Right lobe of liver (tissue), 6 donors: ENCODE measurements around the gene CNTNAP1. TPM values are rescaled to one million over a fixed set of nuclear protein-coding genes. Genes with fewer than 3 reads are reported as not detected.

ENCODE experiments used
- ATAC-seq, 4 donors: fragments of 200-7000 bp; cut with Tn5 transposase; one replicate each; pipeline ENCODE4 v1.9.1; 2020; ENCODE audit warnings: mild to moderate bottlenecking in 4 of 4, moderate library complexity in 4 of 4
- DNase-seq, 3 donors: peaks; one replicate each; pipeline ENCODE4 v3.0.0-alpha.2; 2020
- H3K27ac ChIP-seq, 3 donors: fragments of 200-600 bp; one replicate each; pipeline ENCODE4 v1.8.0; 2022
- H3K27me3 ChIP-seq, 2 donors: fragments of 200-600 bp; one replicate each; pipeline ENCODE4 v1.8.0; 2022
- H3K36me3 ChIP-seq, 4 donors: fragments of 200-600 bp; sonication (generic) in 1 of 4; one replicate each; pipeline versions ENCODE4 v1.5.1 to v1.8.0; 2017 to 2022; ENCODE audit warnings: control low read depth in 1 of 4
- H3K4me1 ChIP-seq, 4 donors: fragments of 200-600 bp; sonication (generic) in 1 of 4; one replicate each; pipeline versions ENCODE4 v1.5.1 to v1.8.0; 2017 to 2022; ENCODE audit warnings: control low read depth in 1 of 4
- H3K4me3 ChIP-seq, 3 donors: fragments of 200-600 bp; one replicate each; pipeline ENCODE4 v1.8.0; 2022
- H3K9me3 ChIP-seq, 4 donors: fragments of 200-600 bp; sonication (generic) in 1 of 4; one replicate each; pipeline versions ENCODE4 v1.5.1 to v1.8.0; 2017 to 2022; ENCODE audit warnings: control low read depth in 1 of 4
- CTCF ChIP-seq, 4 donors: fragments of 200-600 bp in 3 of 4; fragments of 450-650 bp in 1 of 4; IDR thresholded peaks; one replicate each; pipeline versions ENCODE4 v1.5.1 to v1.8.0; 2016 to 2022; ENCODE audit warnings: antibody characterized with exemption in 4 of 4, mild to moderate bottlenecking in 2 of 4
- POLR2A ChIP-seq: fragments of 450-650 bp; IDR thresholded peaks from one replicate; pipeline ENCODE4 v1.6.1; 2017; ENCODE audit warnings: antibody characterized with exemption, mild to moderate bottlenecking
- WGBS: methylation state at CpG from one replicate; pipeline ENCODE4 v1.1.6; 2018; ENCODE audit warnings: low coverage, low lambda C conversion rate; ENCODE audit not compliant: insufficient coverage; ENCODE audit errors: missing lambda C conversion rate; 5-methylcytosine and 5-hydroxymethylcytosine counted together
- intact Hi-C, 2 donors: fragments of 100-400 bp; cut with DNase I; formaldehyde crosslinking; loops; one replicate each; pipeline versions ENCODE4 v1.11.2 to v1.14.1; 2022
- total RNA-seq, 6 experiments: library from RNA; depleted of rRNA in 2 of 6; stranded (reverse); fragments of >200 nt in 2 of 6; fragmentation: NEBNext Ultra II Directional in 3 of 6; extraction: Animal tissue kit (Norgen Biotek cat#: 25700) in 3 of 6; gene quantifications; one replicate each; pipeline versions ENCODE4 v1.1.0 to v1.2.4, GENCODE V29; 2016 to 2023
- donor health status: DM: no; HTN: yes; CAD: no.
- donor health status: DM: no; HTN: no; CAD: no.
- donor health status: DM: no; HTN: no; CAD: no.
- donor health status: DM: no; HTN: yes; CAD: no.
- donor health status: DM: no; HTN: yes; CAD: no.

CNTNAP1 gene
- total RNA-seq, 6 experiments from 2014 or later = 0.42 to 1.8 (median 0.56) TPM

- H3K4me3 ChIP-seq = no peak overlapping the region
- no peak overlapping the region for H3K27ac ChIP-seq
- intact Hi-C loops = loop anchor here (10.0 kb wide), 2 partner anchors 73 to 103 kb away; no protein-coding TSS in a partner anchor
- DNase-seq (no peak), ATAC-seq (no peak)
- no peaks in the 10 kb centered on the region for H3K36me3 ChIP-seq
- 69% methylated on average over 10 of the region's 27 CpGs for WGBS
- H3K9me3 ChIP-seq = no peaks in the 10 kb centered on the region
- TF ChIP-seq CTCF (IDR thresholded peaks at IDR 0.05) (no peak), POLR2A (no peak)
- no peaks in the 10 kb centered on the region for H3K27me3 ChIP-seq
- H3K4me1 ChIP-seq = peaks cover 0 to 6% (median 0%) of the 10 kb centered on the region in 4 donors
Observed at GRCh38 chr17:42687707-42688320, 5.5 kb downstream of the CNTNAP1 start.

- no peak for ATAC-seq
- Histone ChIP-seq H3K9me3 (no peaks in the 10 kb centered on the region), H3K27ac (no peak overlapping the region), H3K4me1 (no peaks in the 10 kb centered on the region), H3K4me3 (no peak overlapping the region), H3K36me3 (no peaks in the 10 kb centered on the region), H3K27me3 (no peaks in the 10 kb centered on the region)
- TF ChIP-seq POLR2A (no peak), CTCF (IDR thresholded peaks at IDR 0.05) (no peak)
- 81% methylated on average over 6 of the region's 10 CpGs for WGBS
- intact Hi-C loops = no loop called here
- no peak for DNase-seq
Observed at GRCh38 chr17:42690596-42690995, 8.3 kb downstream of the CNTNAP1 start.

GRCh38 chr17:42691021-42691545, 8.8 kb downstream of the CNTNAP1 start:
- Histone ChIP-seq H3K27me3 (no peaks in the 10 kb centered on the region), H3K4me1 (no peaks in the 10 kb centered on the region), H3K36me3 (no peaks in the 10 kb centered on the region), H3K9me3 (no peaks in the 10 kb centered on the region), H3K4me3 (no peak overlapping the region), H3K27ac (no peak overlapping the region)
- WGBS = no CpG with 5 or more reads among the region's 12 CpGs
- intact Hi-C loops = no loop called here
- no peak for TF ChIP-seq POLR2A
- no peak for TF ChIP-seq CTCF (IDR thresholded peaks at IDR 0.05)
- no peak for DNase-seq
- ATAC-seq = no peak

GRCh38 chr17:42692489-42692888, 10.2 kb downstream of the CNTNAP1 start:
- intact Hi-C loops = no loop called here

More at GRCh38 chr17:42692489-42692888, 10.2 kb downstream of the CNTNAP1 start:
- no peaks in the 10 kb centered on the region for H3K36me3 ChIP-seq
- H3K27ac ChIP-seq = no peak overlapping the region
- 94% methylated on average over 6 of the region's 11 CpGs for WGBS
- ATAC-seq = no peak
- H3K4me1 ChIP-seq = no peaks in the 10 kb centered on the region
- no peaks in the 10 kb centered on the region for H3K27me3 ChIP-seq
- no peak for TF ChIP-seq POLR2A
- TF ChIP-seq CTCF (IDR thresholded peaks at IDR 0.05) = no peak
- no peak overlapping the region for H3K4me3 ChIP-seq
- no peak for DNase-seq
- H3K9me3 ChIP-seq = no peaks in the 10 kb centered on the region
